ENCODE data around the gene NPFF. TPM values are rescaled to one million over a fixed set of nuclear protein-coding genes. Genes with fewer than 3 reads are reported as not detected.

The NPFF gene
- total and polyA plus RNA-seq, 10 of the 15 experiments (the other 5 are each of a cell fraction or from before 2014, with no cell fraction given) = 0.21 to 0.69 (median 0.23) TPM; not detected in 7

GRCh38 chr12:53489242-53489864 is 17.9 kb downstream of the NPFF start:
- no peak overlapping the region for H3K4me3 ChIP-seq
- H3K27ac ChIP-seq (ENCODE audit: control insufficient read depth, insufficient read depth) = no peak overlapping the region
- in situ Hi-C loops (cut with MboI) = no loop called here
- 80% methylated on average over 5 of the region's 5 CpGs for WGBS (ENCODE audit: insufficient coverage, insufficient replicate concordance, low lambda C conversion rate, missing lambda C conversion rate)
- H3K36me3 ChIP-seq (ENCODE audit: control insufficient read depth in 2 of 2, insufficient read depth in 2 of 2, low read length in 1 of 2) = peaks cover 9 to 17% of the 10 kb centered on the region in 2 experiments
- H3K9me3 ChIP-seq (replicated peaks; ENCODE audit: control insufficient read depth, insufficient read depth, low read length) = no peaks in the 10 kb centered on the region
- H3K4me2 ChIP-seq (ENCODE audit: control insufficient read depth, insufficient read depth) = no peak overlapping the region
- CTCF ChIA-PET = interaction anchor here (0.6 to 2.6 kb wide), 3 partner anchors 13 to 356 kb away, joined by 3 to 14 read pairs (median 3); no protein-coding TSS in a partner anchor
- peaks cover 10% of the 10 kb centered on the region for H3K4me1 ChIP-seq (ENCODE audit: control insufficient read depth, insufficient read depth, low read length)
- ATAC-seq (no peak), FAIRE-seq (no peak), DNase-seq (ENCODE audit: low read depth, low spot score) (no peak)
- no peaks in the 10 kb centered on the region for H3K79me2 ChIP-seq (ENCODE audit: control insufficient read depth, insufficient read depth, low read length)
- RAD21 ChIA-PET (ENCODE audit: unreplicated experiment) = interaction anchor here (1.2 kb wide), 1 partner anchor 16 kb away, joined by 3 read pairs; no protein-coding TSS in a partner anchor
- no peaks in the 10 kb centered on the region for H4K20me1 ChIP-seq (ENCODE audit: control insufficient read depth, insufficient read depth)
- no TSS peak for BruUV-seq (replicated peaks)
- intact Hi-C loops (cut with micrococcal nuclease; ENCODE audit: unreplicated experiment) = no loop called here
- no peaks in the 10 kb centered on the region for H3K27me3 ChIP-seq (replicated peaks in 1 of 2; ENCODE audit: control insufficient read depth in 2 of 2, insufficient read depth in 2 of 2, low read length in 1 of 2)
- POLR2A ChIA-PET = interaction anchor here (1.6 kb wide), 1 partner anchor 12 kb away, joined by 4 read pairs; the partner anchor contains the start of gene TARBP2
- no peak overlapping the region for H2AFZ ChIP-seq (ENCODE audit: control insufficient read depth, low read depth, low read length)
- no peak overlapping the region for H3K9ac ChIP-seq (ENCODE audit: control insufficient read depth, insufficient read depth, low read length)
- SMC1A ChIA-PET (ENCODE audit: uncharacterized antibody, unreplicated experiment) = interaction anchor here (0.8 kb wide), 1 partner anchor 13 kb away, joined by 3 read pairs; no protein-coding TSS in a partner anchor
- no peak for TF ChIP-seq SP1 (IDR thresholded peaks at IDR 0.05; ENCODE audit: low read depth, low read length)
- no peak for TF ChIP-seq SRF (IDR thresholded peaks at IDR 0.05; ENCODE audit: low read depth in 2 of 2, low read length in 2 of 2)
- no peak for TF ChIP-seq RBBP5 (conservative IDR thresholded peaks at IDR 0.05)
- no peak for TF ChIP-seq ASH2L (IDR thresholded peaks at IDR 0.05; ENCODE audit: borderline replicate concordance, low read depth)
- TF ChIP-seq E4F1 (IDR thresholded peaks at IDR 0.05; ENCODE audit: borderline replicate concordance, partially characterized antibody) = no peak
- no peak for TF ChIP-seq KDM1A (IDR thresholded peaks at IDR 0.05; ENCODE audit: borderline replicate concordance)
- no peak for TF ChIP-seq KLF5 (IDR thresholded peaks at IDR 0.05; ENCODE audit: partially characterized antibody)
- no peak for TF ChIP-seq ZNF217 (IDR thresholded peaks at IDR 0.05)
- no peak for TF ChIP-seq SKIL (IDR thresholded peaks at IDR 0.05; ENCODE audit: low read depth, poor library complexity, severe bottlenecking)
- no peak for TF ChIP-seq SMC3 (IDR thresholded peaks at IDR 0.05; ENCODE audit: borderline replicate concordance, low read length)
- TF ChIP-seq HSF1 (IDR thresholded peaks at IDR 0.05; ENCODE audit: low read depth, low read length) = no peak
- TF ChIP-seq GATAD2B (conservative IDR thresholded peaks at IDR 0.05; ENCODE audit: low read depth) = no peak
- no peak for TF ChIP-seq ZBTB33 (IDR thresholded peaks at IDR 0.05)

All from GM12878 (cell line).